SK-N-SH (cell line): ENCODE data around the gene ORC1. TPM values are rescaled to one million over a fixed set of nuclear protein-coding genes. Genes with fewer than 3 reads are reported as not detected.

Source experiments
- CTCF ChIA-PET: fragments of 300-600, 350-600 bp; formaldehyde crosslinking; extraction: SDS; loops from one replicate; lab custom pipeline; 2021; lab: Yijun Ruan, JAX
- POLR2A ChIA-PET: fragments of 350-600 bp; sonication (Branson Sonifier 250); formaldehyde crosslinking; extraction: SDS; loops from one replicate; lab custom pipeline; 2020; ENCODE audit warnings: antibody characterized with exemption, inconsistent platforms; lab: Yijun Ruan, JAX
- DNase-seq: peaks from one replicate; pipeline ENCODE4 v3.0.0; 2012
- H2AFZ ChIP-seq: fragments of 200-600 bp; sonication (generic); 2 replicates; pipeline ENCODE4 v1.8.1; 2016; ENCODE audit warnings: antibody characterized with exemption, mild to moderate bottlenecking, low read depth
- H3F3A ChIP-seq: fragments of 200-600 bp; sonication (generic); replicated peaks from 2 replicates; pipeline ENCODE3; 2016; ENCODE audit warnings: antibody characterized with exemption, mild to moderate bottlenecking; ENCODE audit not compliant: insufficient read depth
- H3K27ac ChIP-seq, 2 experiments: fragments of 200-500 bp in 1 of 2; fragments of 200-600 bp in 1 of 2; sonication (Bioruptor generic) in 1 of 2; sonication (generic), shearing (Covaris generic) in 1 of 2; 2 replicates each; pipeline versions ENCODE4 v1.5.1 to v1.6.1; 2014 to 2016; ENCODE audit warnings: low read depth in 2 of 2, inconsistent platforms in 1 of 2, low read length in 1 of 2, mild to moderate bottlenecking in 1 of 2, mixed read lengths in 1 of 2
- H3K27me3 ChIP-seq: fragments of 200-600 bp; sonication (generic), shearing (Covaris generic); 2 replicates; pipeline ENCODE4 v1.6.1; 2016; ENCODE audit warnings: mixed run types; ENCODE audit not compliant: insufficient read depth
- H3K36me3 ChIP-seq, 2 experiments: fragments of 200-500 bp in 1 of 2; fragments of 200-600 bp in 1 of 2; sonication (Bioruptor generic) in 1 of 2; sonication (generic) in 1 of 2; replicated peaks in 1 of 2; 2 replicates each; pipeline versions ENCODE3 to v1.5.1; 2014 to 2016; ENCODE audit warnings: low read length in 1 of 2, mild to moderate bottlenecking in 1 of 2; ENCODE audit not compliant: insufficient read depth in 2 of 2, control insufficient read depth in 1 of 2
- H3K4me1 ChIP-seq, 2 experiments: fragments of 200-500 bp in 1 of 2; fragments of 200-600 bp in 1 of 2; sonication (Bioruptor generic) in 1 of 2; sonication (generic), shearing (Covaris generic) in 1 of 2; 2 replicates each; pipeline versions ENCODE4 v1.5.1 to v1.6.1; 2014 to 2016; ENCODE audit warnings: low read depth in 1 of 2, low read length in 1 of 2, mixed run types in 1 of 2; ENCODE audit not compliant: insufficient read depth in 2 of 2, control insufficient read depth in 1 of 2
- H3K4me2 ChIP-seq: fragments of 200-600 bp; sonication (generic), shearing (Covaris generic); 2 replicates; pipeline ENCODE4 v1.6.1; 2017; ENCODE audit warnings: mixed run types
- H3K4me3 ChIP-seq, 2 experiments: fragments of 200-500 bp in 1 of 2; fragments of 200-600 bp in 1 of 2; sonication (Bioruptor generic) in 1 of 2; sonication (generic), shearing (Covaris generic) in 1 of 2; 2 replicates each; pipeline versions ENCODE4 v1.5.1 to v1.8.1; 2014 to 2016; ENCODE audit warnings: low read depth in 2 of 2, inconsistent platforms in 1 of 2, low read length in 1 of 2, mild to moderate bottlenecking in 1 of 2, mixed read lengths in 1 of 2, moderate library complexity in 1 of 2
- H3K79me2 ChIP-seq: fragments of 200-600 bp; sonication (generic); 2 replicates; pipeline ENCODE4 v1.8.1; 2017; ENCODE audit warnings: mild to moderate bottlenecking; ENCODE audit not compliant: insufficient read depth
- H3K9ac ChIP-seq: fragments of 200-600 bp; sonication (generic); 2 replicates; pipeline ENCODE4 v1.6.1; 2017; ENCODE audit warnings: mixed run types
- H3K9me2 ChIP-seq: fragments of 200-600 bp; sonication (generic); 2 replicates; pipeline ENCODE4 v1.6.1; 2017; ENCODE audit warnings: mixed run types
- H3K9me3 ChIP-seq: fragments of 200-600 bp; sonication (generic); 2 replicates; pipeline ENCODE4 v1.6.1; 2017; ENCODE audit warnings: mixed run types, mild to moderate bottlenecking, moderate library complexity
- H4K20me1 ChIP-seq: fragments of 200-600 bp; sonication (generic); 2 replicates; pipeline ENCODE4 v1.6.1; 2017; ENCODE audit warnings: mild to moderate bottlenecking, mixed run types; ENCODE audit not compliant: insufficient read depth
- CHD2 ChIP-seq: fragments of 150-350 bp; IDR thresholded peaks from 2 replicates; pipeline ENCODE4 v1.6.1; 2018; ENCODE audit warnings: low read length; ENCODE audit not compliant: partially characterized antibody
- CTCF ChIP-seq: fragments of 200-600 bp; sonication (generic); IDR thresholded peaks from 2 replicates; pipeline ENCODE4 v1.6.1; 2017; ENCODE audit warnings: antibody characterized with exemption, mild to moderate bottlenecking, moderate library complexity
- EP300 ChIP-seq, 2 experiments: IDR thresholded peaks; 2 replicates each; pipeline versions ENCODE4 v1.4.0 to v1.6.1; 2012; ENCODE audit warnings: borderline replicate concordance in 1 of 2, low read depth in 1 of 2, low read length in 1 of 2
- EZH2phosphoT487 ChIP-seq: fragments of 200-600 bp; sonication (generic); IDR thresholded peaks from 2 replicates; pipeline ENCODE4 v1.6.1; 2017; ENCODE audit warnings: low read depth, mixed run types, mild to moderate bottlenecking, antibody characterized with exemption, moderate library complexity, borderline replicate concordance
- FOXJ3 ChIP-seq: sonication (generic); formaldehyde crosslinking; IDR thresholded peaks from 2 replicates; pipeline ENCODE4 v1.5.1; 2020; ENCODE audit warnings: mild to moderate bottlenecking, missing genetic modification reagents
- GATA2 ChIP-seq: sonication (generic); formaldehyde crosslinking; IDR thresholded peaks from 2 replicates; pipeline ENCODE4 v1.5.0; 2020; ENCODE audit warnings: mild to moderate bottlenecking, missing genetic modification reagents
- JUND ChIP-seq: IDR thresholded peaks from 2 replicates; pipeline ENCODE4 v1.4.0; 2012
- MEF2A ChIP-seq: IDR thresholded peaks from 2 replicates; pipeline ENCODE4 v1.4.0; 2012; ENCODE audit warnings: low read depth, borderline replicate concordance
- POLR2AphosphoS5 ChIP-seq: IDR thresholded peaks from 2 replicates; pipeline ENCODE4 v1.6.1; 2012; ENCODE audit warnings: low read depth, low read length
- RAD21 ChIP-seq: IDR thresholded peaks from 2 replicates; pipeline ENCODE4 v1.6.1; 2012; ENCODE audit warnings: mild to moderate bottlenecking, low read length
- REST ChIP-seq: IDR thresholded peaks from 2 replicates; pipeline ENCODE4 v1.6.1; 2012; ENCODE audit warnings: mild to moderate bottlenecking, low read depth, low read length, moderate library complexity
- SIN3A ChIP-seq: IDR thresholded peaks from 2 replicates; pipeline ENCODE4 v1.6.1; 2012; ENCODE audit warnings: low read depth, mild to moderate bottlenecking, low read length, moderate library complexity, borderline replicate concordance
- TAF1 ChIP-seq: IDR thresholded peaks from 2 replicates; pipeline ENCODE4 v1.6.1; 2012; ENCODE audit warnings: low read depth, mild to moderate bottlenecking, low read length, moderate library complexity, borderline replicate concordance
- TCF12 ChIP-seq: IDR thresholded peaks from 2 replicates; pipeline ENCODE4 v1.4.0; 2012
- USF2 ChIP-seq: fragments of 150-350 bp; IDR thresholded peaks from 2 replicates; pipeline ENCODE4 v1.6.1; 2017; ENCODE audit warnings: antibody characterized with exemption, low read length, low read depth, borderline replicate concordance
- ZBTB33 ChIP-seq: IDR thresholded peaks from 2 replicates; pipeline ENCODE4 v1.4.0; 2012; ENCODE audit warnings: low read depth, borderline replicate concordance
- WGBS: methylation state at CpG from one replicate; pipeline ENCODE4 v1.1.6; 2017; ENCODE audit warnings: low lambda C conversion rate; 5-methylcytosine and 5-hydroxymethylcytosine counted together
- polyA plus RNA-seq, 3 experiments: library from polyadenylated mRNA; depleted of rRNA; stranded (reverse); fragments of >200 nt; gene quantifications; 2 replicates each; pipeline ENCODE4 v1.2.3, GENCODE V29; 2012

The ORC1 gene
- polyA plus RNA-seq, 1 of the 3 experiments (the other 2 are of a cell fraction) = 5.2 TPM

- Histone ChIP-seq H3K9me3 (no peaks in the 10 kb centered on the region), H3K79me2 (no peaks in the 10 kb centered on the region), H3K27me3 (no peaks in the 10 kb centered on the region), H2AFZ (no peak overlapping the region), H3K4me2 (no peak overlapping the region), H3K9ac (no peak overlapping the region), H3K36me3 (peaks cover 15% of the 10 kb centered on the region in 2 experiments), H3K27ac (no peak overlapping the region), H3K4me3 (no peak overlapping the region), H4K20me1 (no peaks in the 10 kb centered on the region), H3K4me1 (no peaks in the 10 kb centered on the region), H3F3A (no peaks in the 10 kb centered on the region), H3K9me2 (no peaks in the 10 kb centered on the region)
- 100% methylated on average over 2 of the region's 2 CpGs for WGBS
- ChIA-PET POLR2A (no interaction called here), CTCF (interaction anchor here (2.4 kb wide), 1 partner anchor 11 kb away, joined by 8 read pairs; no protein-coding TSS in a partner anchor)
- DNase-seq = no peak
- TF ChIP-seq RAD21 (no peak), ZBTB33 (no peak), CTCF (no peak), JUND (no peak), FOXJ3 (CRISPR knock-in tag) (no peak), TAF1 (no peak), MEF2A (no peak), EP300 (IDR thresholded peaks at IDR 0.05; ENCODE audit: borderline replicate concordance in 1 of 2, low read depth in 1 of 2, low read length in 1 of 2) (no peak), POLR2AphosphoS5 (no peak), EZH2phosphoT487 (no peak), USF2 (no peak), GATA2 (CRISPR knock-in tag) (no peak), TCF12 (no peak), CHD2 (no peak), SIN3A (no peak), REST (no peak)
Observed at GRCh38 chr1:52337439-52337838, 66.8 kb downstream of the ORC1 start.
